B cell (primary cell): Measurements from ENCODE around the gene MTFMT. TPM values are rescaled to one million over a fixed set of nuclear protein-coding genes. Genes with fewer than 3 reads are reported as not detected.
A peak's percentile ranks its signal among the peaks of the same experiment; 100 is the strongest.

ENCODE experiments used
- ATAC-seq: fragments of 200-7000 bp; cut with Tn5 transposase; one replicate; pipeline ENCODE4 v1.10.0; 2021; ENCODE audit warnings: low read depth, mild to moderate bottlenecking, moderate number of reproducible peaks, moderate library complexity
- CTCF ChIA-PET: fragments of 350-600 bp; sonication (Branson Sonifier 250); formaldehyde crosslinking; loops from one replicate; lab custom pipeline; 2021; ENCODE audit warnings: antibody characterized with exemption, inconsistent platforms; lab: Charles Lee
- POLR2A ChIA-PET: fragments of 350-600 bp; sonication (Branson Sonifier 250); formaldehyde crosslinking; loops from one replicate; lab custom pipeline; 2021; ENCODE audit warnings: antibody characterized with exemption; lab: Charles Lee
- DNase-seq: peaks from one replicate; pipeline ENCODE4 v3.0.0; 2013
- H2AFZ ChIP-seq: 2 replicates; pipeline ENCODE4 v1.6.1; 2012; ENCODE audit warnings: mild to moderate bottlenecking, low read depth, low read length; ENCODE audit not compliant: insufficient read depth, poor library complexity, severe bottlenecking
- H3K27ac ChIP-seq, 2 donors: 1 replicate in 1 of 2; 2 replicates in 1 of 2; pipeline ENCODE4 v1.5.1; 2012 to 2013; ENCODE audit warnings: low read length in 2 of 2, mild to moderate bottlenecking in 2 of 2, moderate library complexity in 1 of 2
- H3K27me3 ChIP-seq, 4 experiments: fragments of 200-600 bp in 1 of 4; sonication (generic) in 1 of 4; replicated peaks in 1 of 4; 1 replicate in 2 of 4; 2 replicates in 2 of 4; pipeline versions ENCODE4 v1.6.1 to v1.7.0; 2013 to 2016; ENCODE audit warnings: low read length in 3 of 4, mild to moderate bottlenecking in 2 of 4, mixed read lengths in 1 of 4, moderate library complexity in 1 of 4; ENCODE audit not compliant: insufficient read depth in 4 of 4, control insufficient read depth in 3 of 4; ENCODE audit errors: control extremely low read depth in 1 of 4
- H3K36me3 ChIP-seq, 2 experiments: replicated peaks in 1 of 2; 1 replicate in 1 of 2; 2 replicates in 1 of 2; pipeline versions ENCODE4 v1.6.1 to v1.7.1; 2013; ENCODE audit warnings: low read length in 1 of 2; ENCODE audit not compliant: insufficient read depth in 2 of 2, control insufficient read depth in 1 of 2; ENCODE audit errors: control extremely low read depth in 1 of 2, extremely low read depth in 1 of 2
- H3K4me1 ChIP-seq, 2 donors: fragments of 200-600 bp in 1 of 2; sonication (generic) in 1 of 2; 1 replicate in 1 of 2; 2 replicates in 1 of 2; pipeline versions ENCODE4 v1.5.1 to v1.6.1; 2013 to 2017; ENCODE audit warnings: low read length in 2 of 2; ENCODE audit not compliant: control insufficient read depth in 2 of 2, insufficient read depth in 2 of 2
- H3K4me2 ChIP-seq: replicated peaks from 2 replicates; pipeline ENCODE3; 2012; ENCODE audit warnings: mild to moderate bottlenecking, low read depth, low read length; ENCODE audit not compliant: poor library complexity, severe bottlenecking
- H3K4me3 ChIP-seq, 5 experiments: fragments of 200-600 bp in 1 of 5; sonication (generic) in 1 of 5; 1 replicate in 3 of 5; 2 replicates in 2 of 5; pipeline versions ENCODE4 v1.5.1 to v1.7.0; 2011 to 2016; ENCODE audit warnings: low read length in 4 of 5, mild to moderate bottlenecking in 4 of 5, low read depth in 2 of 5, control low read depth in 1 of 5, moderate library complexity in 1 of 5; ENCODE audit not compliant: insufficient read depth in 1 of 5; ENCODE audit errors: control extremely low read depth in 1 of 5, extremely low read depth in 1 of 5
- H3K79me2 ChIP-seq: fragments of 200-600 bp; sonication (generic); one replicate; pipeline ENCODE4 v1.6.0; 2016; ENCODE audit warnings: low read length; ENCODE audit not compliant: control insufficient read depth, insufficient read depth
- H3K9ac ChIP-seq: fragments of 200-600 bp; sonication (generic); 2 replicates; pipeline ENCODE4 v1.6.1; 2017; ENCODE audit warnings: mild to moderate bottlenecking, low read length, moderate library complexity
- H3K9me3 ChIP-seq, 3 donors: one replicate each; pipeline versions ENCODE4 v1.6.1 to v1.7.1; 2013; ENCODE audit warnings: low read length in 2 of 3; ENCODE audit not compliant: control insufficient read depth in 2 of 3, insufficient read depth in 1 of 3; ENCODE audit errors: control extremely low read depth in 1 of 3
- H4K20me1 ChIP-seq: 2 replicates; pipeline ENCODE4 v1.6.0; 2012; ENCODE audit warnings: mild to moderate bottlenecking, low read length; ENCODE audit not compliant: insufficient read depth, control insufficient read depth, poor library complexity, severe bottlenecking
- H3K27ac Mint-ChIP-seq: one replicate; pipeline ENCODE4 v1.8.0; 2021; ENCODE audit warnings: mixed read lengths
- H3K27me3 Mint-ChIP-seq: one replicate; pipeline ENCODE4 v1.8.0; 2021; ENCODE audit warnings: mixed read lengths
- H3K4me1 Mint-ChIP-seq: one replicate; pipeline ENCODE4 v1.8.0; 2021; ENCODE audit warnings: mixed read lengths
- H3K4me3 Mint-ChIP-seq: one replicate; pipeline ENCODE4 v1.8.0; 2021; ENCODE audit warnings: mixed read lengths
- H3K9me3 Mint-ChIP-seq: one replicate; pipeline ENCODE4 v1.8.0; 2022; ENCODE audit warnings: mixed read lengths; ENCODE audit not compliant: insufficient read depth
- EZH2 ChIP-seq: IDR thresholded peaks from 2 replicates; pipeline ENCODE4 v1.6.1; 2012; ENCODE audit warnings: borderline replicate concordance, low read depth, mild to moderate bottlenecking, moderate library complexity, low read length; ENCODE audit not compliant: insufficient read depth, poor library complexity, severe bottlenecking
- whole genome bisulfite sequencing: methylation state at CpG from one replicate; pipeline ENCODE4 v1.1.5; 2013; ENCODE audit warnings: missing lambda C conversion rate; ENCODE audit not compliant: insufficient coverage; 5-methylcytosine and 5-hydroxymethylcytosine counted together
- intact Hi-C: fragments of 100-400 bp; cut with micrococcal nuclease; formaldehyde crosslinking; loops from one replicate; pipeline ENCODE4 v1.10.0; 2022
- polyA plus RNA-seq: library from polyadenylated mRNA; depleted of rRNA; stranded (reverse); fragments of >200 nt; gene quantifications from 2 replicates; pipeline ENCODE4 v1.2.3, GENCODE V29; 2012
- total RNA-seq, 2 donors: library from RNA; stranded (reverse); fragments of 120-200 nt in 1 of 2; gene quantifications; 1 replicate in 1 of 2; 2 replicates in 1 of 2; pipeline versions ENCODE4 v1.2.3 to v1.2.4, GENCODE V29; 2013 to 2022
- TF ChIP-seq, protein P1 (sequence below): fragments of 200-600 bp; IDR thresholded peaks from one replicate; pipeline ENCODE4 v1.8.0; 2022; ENCODE audit warnings: antibody characterized with exemption, mild to moderate bottlenecking

MTFMT gene
- total and polyA plus RNA-seq, 2 donors (not counting 1 experiment from before 2014, with no cell fraction given), result 10.0 to 14.3 TPM

DNA sequence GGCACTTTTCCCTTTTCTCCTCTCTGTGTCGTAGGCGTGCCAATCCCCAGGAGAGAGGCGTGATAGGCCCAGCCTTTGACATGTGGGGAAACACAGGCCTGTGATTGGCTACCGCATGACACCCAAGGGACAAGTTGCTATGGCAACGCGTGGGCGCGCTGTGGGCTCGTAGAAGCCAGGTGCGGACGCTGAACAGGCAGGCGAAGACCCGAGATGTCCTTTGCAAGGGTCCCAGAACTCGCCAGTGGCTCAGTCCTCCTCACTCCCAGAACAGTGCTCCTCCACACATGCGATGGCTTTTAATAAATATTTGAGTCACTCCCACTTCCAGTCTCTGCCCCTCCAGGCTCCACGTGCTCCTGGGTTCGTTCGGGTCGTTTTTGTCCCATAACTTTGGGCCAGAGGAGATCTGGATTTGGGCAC, 20.0 kb upstream of the MTFMT start:
- peak overlapping the region; percentile 86 for H3K4me2 ChIP-seq
- TF ChIP-seq, protein P1, sequence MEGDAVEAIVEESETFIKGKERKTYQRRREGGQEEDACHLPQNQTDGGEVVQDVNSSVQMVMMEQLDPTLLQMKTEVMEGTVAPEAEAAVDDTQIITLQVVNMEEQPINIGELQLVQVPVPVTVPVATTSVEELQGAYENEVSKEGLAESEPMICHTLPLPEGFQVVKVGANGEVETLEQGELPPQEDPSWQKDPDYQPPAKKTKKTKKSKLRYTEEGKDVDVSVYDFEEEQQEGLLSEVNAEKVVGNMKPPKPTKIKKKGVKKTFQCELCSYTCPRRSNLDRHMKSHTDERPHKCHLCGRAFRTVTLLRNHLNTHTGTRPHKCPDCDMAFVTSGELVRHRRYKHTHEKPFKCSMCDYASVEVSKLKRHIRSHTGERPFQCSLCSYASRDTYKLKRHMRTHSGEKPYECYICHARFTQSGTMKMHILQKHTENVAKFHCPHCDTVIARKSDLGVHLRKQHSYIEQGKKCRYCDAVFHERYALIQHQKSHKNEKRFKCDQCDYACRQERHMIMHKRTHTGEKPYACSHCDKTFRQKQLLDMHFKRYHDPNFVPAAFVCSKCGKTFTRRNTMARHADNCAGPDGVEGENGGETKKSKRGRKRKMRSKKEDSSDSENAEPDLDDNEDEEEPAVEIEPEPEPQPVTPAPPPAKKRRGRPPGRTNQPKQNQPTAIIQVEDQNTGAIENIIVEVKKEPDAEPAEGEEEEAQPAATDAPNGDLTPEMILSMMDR, result no peak
- TF ChIP-seq EZH2, result no peak
- Mint-ChIP-seq H3K9me3 (no peaks in the 10 kb centered on the region), H3K27ac (peak overlapping the region; percentile 80), H3K4me1 (peaks cover 15% of the 10 kb centered on the region), H3K27me3 (peaks cover 4% of the 10 kb centered on the region), H3K4me3 (peak overlapping the region; percentile 81)
- H3K9me3 ChIP-seq, result no peaks in the 10 kb centered on the region
- H2AFZ ChIP-seq, result peak overlapping the region; percentile 36
- H3K27ac ChIP-seq, result no peak overlapping the region
- POLR2A ChIA-PET, result no interaction called here
- DNase-seq (peak; percentile 96), ATAC-seq (peak; percentile 98)
- H3K9ac ChIP-seq, result peak overlapping the region; percentile 57
- peaks cover 13 to 18% of the 10 kb centered on the region in 2 donors for H3K4me1 ChIP-seq
- H3K79me2 ChIP-seq, result no peaks in the 10 kb centered on the region
- peaks cover 0 to 6% (median 0%) of the 10 kb centered on the region in 4 experiments for H3K27me3 ChIP-seq
- CTCF ChIA-PET, result interaction anchor here (1.1 kb wide), 1 partner anchor 8 kb away, joined by 3 read pairs; no protein-coding TSS in a partner anchor
- intact Hi-C loops, result loop anchor here (1.0 to 2.0 kb wide), 3 partner anchors 17 to 237 kb away; partner anchors contain the start of gene PARP16
- no peaks in the 10 kb centered on the region for H3K36me3 ChIP-seq
- under 1% methylated on average over 14 of the region's 19 CpGs for WGBS
- no peaks in the 10 kb centered on the region for H4K20me1 ChIP-seq
- H3K4me3 ChIP-seq, result peak overlapping the region; percentile 14 to 57 (median 34)

DNA sequence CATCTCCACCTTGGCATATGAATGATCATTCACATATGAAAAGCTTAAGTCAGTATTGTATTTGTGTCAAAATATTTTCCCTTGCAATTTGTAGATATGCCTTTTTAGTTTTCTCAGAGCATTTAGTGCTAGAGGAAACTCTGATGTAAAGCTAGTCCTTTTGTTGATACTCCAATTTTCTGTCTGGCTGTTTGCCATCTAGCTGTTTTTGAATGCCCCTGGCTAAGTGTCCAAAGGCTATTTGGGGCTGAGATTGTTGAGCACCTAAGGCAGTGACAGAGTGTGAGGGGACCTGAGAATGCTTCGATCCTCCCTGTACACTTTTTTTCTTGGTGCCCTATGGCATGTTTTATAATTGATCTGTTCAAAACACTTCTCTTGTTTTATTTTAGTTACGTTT, 18.8 kb upstream of the MTFMT start:
- Histone ChIP-seq H3K36me3 (no peaks in the 10 kb centered on the region), H3K9ac (no peak overlapping the region), H3K4me3 (no peak overlapping the region), H3K4me2 (no peak overlapping the region), H3K4me1 (peaks cover 13 to 17% of the 10 kb centered on the region in 2 donors), H3K27ac (no peak overlapping the region), H3K9me3 (no peaks in the 10 kb centered on the region), H3K79me2 (no peaks in the 10 kb centered on the region), H3K27me3 (peaks cover 0 to 6% (median 0%) of the 10 kb centered on the region in 4 experiments), H2AFZ (no peak overlapping the region), H4K20me1 (no peaks in the 10 kb centered on the region)
- ATAC-seq (no peak), DNase-seq (no peak)
- Mint-ChIP-seq H3K27me3 (peaks cover 4% of the 10 kb centered on the region), H3K27ac (no peak overlapping the region), H3K4me3 (no peak overlapping the region), H3K9me3 (no peaks in the 10 kb centered on the region), H3K4me1 (peaks cover 15% of the 10 kb centered on the region)
- intact Hi-C loops, result loop anchor here (2.0 kb wide), 2 partner anchors 15 to 239 kb away; partner anchors contain the start of gene PARP16
- no CpG with 5 or more reads among the region's 2 CpGs for WGBS
- ChIA-PET CTCF (interaction anchor here (0.8 kb wide), 1 partner anchor 26 kb away, joined by 3 read pairs; no protein-coding TSS in a partner anchor), POLR2A (interaction anchor here (0.7 kb wide), 1 partner anchor 1686 kb away, joined by 4 read pairs; no protein-coding TSS in a partner anchor)
- TF ChIP-seq, protein P1, result no peak
- TF ChIP-seq EZH2, result no peak
